Stomach smooth muscle (tissue), 2 donors: ENCODE data around the gene OR6C76.
"Not testable (repeated sequence)": the region's sequence is repeated elsewhere in the genome, so short reads cannot be mapped to it uniquely, and the experiment has no call there.

ENCODE experiments used
- H3K27ac ChIP-seq: one replicate; pipeline ENCODE4 v1.7.0; 2013; ENCODE audit warnings: mild to moderate bottlenecking, low read length, inconsistent platforms
- H3K27me3 ChIP-seq, 2 donors: one replicate each; pipeline ENCODE4 v1.7.0; 2013; ENCODE audit warnings: low read length in 2 of 2; ENCODE audit not compliant: insufficient read depth in 2 of 2, control insufficient read depth in 1 of 2
- H3K36me3 ChIP-seq, 2 donors: one replicate each; pipeline ENCODE4 v1.7.0; 2013; ENCODE audit warnings: low read length in 2 of 2; ENCODE audit not compliant: control insufficient read depth in 2 of 2, insufficient read depth in 2 of 2
- H3K4me1 ChIP-seq: one replicate; pipeline ENCODE4 v1.7.0; 2013; ENCODE audit warnings: low read length; ENCODE audit not compliant: control insufficient read depth, insufficient read depth
- H3K4me3 ChIP-seq, 2 donors: one replicate each; pipeline ENCODE4 v1.7.0; 2013; ENCODE audit warnings: low read length in 2 of 2
- H3K9ac ChIP-seq, 2 donors: one replicate each; pipeline ENCODE4 v1.7.0; 2013; ENCODE audit warnings: low read length in 2 of 2, mild to moderate bottlenecking in 1 of 2
- H3K9me3 ChIP-seq, 2 donors: one replicate each; pipeline ENCODE4 v1.7.0; 2013; ENCODE audit warnings: low read length in 2 of 2; ENCODE audit not compliant: control insufficient read depth in 2 of 2
- donor health status: healthy.
- donor health status: Pancreatic carcinoma.

OR6C76 gene

GRCh38 chr12:55416961-55417360 is 9.1 kb upstream of the OR6C76 start:
- H3K36me3 ChIP-seq = no peaks in the 10 kb centered on the region
- no peaks in the 10 kb centered on the region for H3K27me3 ChIP-seq
- no peaks in the 10 kb centered on the region for H3K4me1 ChIP-seq
- no peaks in the 10 kb centered on the region for H3K9me3 ChIP-seq
- no peak overlapping the region for H3K27ac ChIP-seq
- no peak overlapping the region for H3K9ac ChIP-seq
- H3K4me3 ChIP-seq = no peak overlapping the region

- no peaks in the 10 kb centered on the region for H3K36me3 ChIP-seq
- no peak overlapping the region for H3K4me3 ChIP-seq
- no peaks in the 10 kb centered on the region for H3K27me3 ChIP-seq
- no peaks in the 10 kb centered on the region for H3K4me1 ChIP-seq
- H3K9ac ChIP-seq = no peak overlapping the region
- H3K9me3 ChIP-seq = no peaks in the 10 kb centered on the region
- no peak overlapping the region for H3K27ac ChIP-seq
Measured at GRCh38 chr12:55420307-55420962, 5.6 kb upstream of the OR6C76 start.

- H3K36me3 ChIP-seq = no peaks in the 10 kb centered on the region
- no peaks in the 10 kb centered on the region for H3K4me1 ChIP-seq
- no peaks in the 10 kb centered on the region for H3K9me3 ChIP-seq
- no peak overlapping the region for H3K27ac ChIP-seq
- no peaks in the 10 kb centered on the region for H3K27me3 ChIP-seq
- no peak overlapping the region for H3K4me3 ChIP-seq
- no peak overlapping the region for H3K9ac ChIP-seq
Measured at GRCh38 chr12:55428331-55429243, 2.5 kb downstream of the OR6C76 start.

- H3K36me3 ChIP-seq, H3K9ac ChIP-seq, H3K4me3 ChIP-seq, H3K9me3 ChIP-seq, H3K27ac ChIP-seq, H3K4me1 ChIP-seq, H3K27me3 ChIP-seq: not testable (repeated sequence)
Measured at GRCh38 chr12:55441233-55441632, 15.2 kb downstream of the OR6C76 start.

- H3K27me3 ChIP-seq = no peaks in the 10 kb centered on the region
- H3K9ac ChIP-seq = no peak within 1 kb of the TSS
- no peak within 1 kb of the TSS for H3K27ac ChIP-seq
- H3K36me3 ChIP-seq = no peaks in the 10 kb centered on the region
- no peak within 1 kb of the TSS for H3K4me3 ChIP-seq
- H3K9me3 ChIP-seq = peaks cover 0 to 4% of the 10 kb centered on the region in 2 donors
- H3K4me1 ChIP-seq = no peaks in the 10 kb centered on the region
Measured at GRCh38 chr12:55443776-55444175, 17.7 kb downstream of the OR6C76 start, which contains the start of gene OR6C2. OR6C2 (plus strand) TSS chr12:55444076; CDS start chr12:55452214, 8,138 bp downstream.

GRCh38 chr12:55445357-55445756 is 19.3 kb downstream of the OR6C76 start:
- Histone ChIP-seq H3K4me1 (no peaks in the 10 kb centered on the region), H3K9ac (no peak overlapping the region), H3K27ac (no peak overlapping the region), H3K4me3 (no peak overlapping the region), H3K36me3 (no peaks in the 10 kb centered on the region), H3K9me3 (peaks cover 0 to 3% of the 10 kb centered on the region in 2 donors), H3K27me3 (no peaks in the 10 kb centered on the region)

GRCh38 chr12:55446326-55446725 is 20.3 kb downstream of the OR6C76 start:
- H3K4me1 ChIP-seq = no peaks in the 10 kb centered on the region
- no peak overlapping the region for H3K4me3 ChIP-seq
- no peaks in the 10 kb centered on the region for H3K27me3 ChIP-seq
- no peaks in the 10 kb centered on the region for H3K9me3 ChIP-seq
- no peaks in the 10 kb centered on the region for H3K36me3 ChIP-seq
- H3K9ac ChIP-seq = no peak overlapping the region
- H3K27ac ChIP-seq = no peak overlapping the region

- H3K27ac ChIP-seq = no peak overlapping the region
- H3K9me3 ChIP-seq = no peaks in the 10 kb centered on the region
- no peaks in the 10 kb centered on the region for H3K4me1 ChIP-seq
- no peaks in the 10 kb centered on the region for H3K27me3 ChIP-seq
- H3K4me3 ChIP-seq = no peak overlapping the region
- H3K36me3 ChIP-seq = no peaks in the 10 kb centered on the region
- H3K9ac ChIP-seq = no peak overlapping the region
Measured at GRCh38 chr12:55448825-55449224, 22.8 kb downstream of the OR6C76 start.

- H3K4me3 ChIP-seq, H3K4me1 ChIP-seq, H3K36me3 ChIP-seq, H3K9ac ChIP-seq, H3K27me3 ChIP-seq, H3K9me3 ChIP-seq, H3K27ac ChIP-seq: not testable (repeated sequence)
Measured at GRCh38 chr12:55464926-55465325, 38.9 kb downstream of the OR6C76 start.

GRCh38 chr12:55467836-55468235 is 41.8 kb downstream of the OR6C76 start:
- H3K27me3 ChIP-seq = no peaks in the 10 kb centered on the region
- no peak overlapping the region for H3K9ac ChIP-seq
- no peak overlapping the region for H3K27ac ChIP-seq
- H3K9me3 ChIP-seq = no peaks in the 10 kb centered on the region
- H3K36me3 ChIP-seq = no peaks in the 10 kb centered on the region
- no peak overlapping the region for H3K4me3 ChIP-seq
- H3K4me1 ChIP-seq = no peaks in the 10 kb centered on the region

- H3K9ac ChIP-seq = no peak overlapping the region
- H3K9me3 ChIP-seq = no peaks in the 10 kb centered on the region
- H3K36me3 ChIP-seq = no peaks in the 10 kb centered on the region
- no peak overlapping the region for H3K4me3 ChIP-seq
- no peaks in the 10 kb centered on the region for H3K4me1 ChIP-seq
- H3K27ac ChIP-seq = no peak overlapping the region
- no peaks in the 10 kb centered on the region for H3K27me3 ChIP-seq
Measured at GRCh38 chr12:55469291-55469690, 43.2 kb downstream of the OR6C76 start.
